HG03442 (cell line): ENCODE results near the gene FRYL.
A peak's percentile ranks its signal among the peaks of the same experiment; 100 is the strongest.
"Not testable (repeated sequence)": the region's sequence is repeated elsewhere in the genome, so short reads cannot be mapped to it uniquely, and the experiment has no call there.

Source experiments
- ATAC-seq: cut with Tn5 transposase; IDR thresholded peaks from one replicate; pipeline ENCODE4 v1.9.1; 2021; ENCODE audit warnings: mild to moderate bottlenecking, moderate library complexity; ENCODE audit not compliant: unreplicated experiment

FRYL gene

DNA sequence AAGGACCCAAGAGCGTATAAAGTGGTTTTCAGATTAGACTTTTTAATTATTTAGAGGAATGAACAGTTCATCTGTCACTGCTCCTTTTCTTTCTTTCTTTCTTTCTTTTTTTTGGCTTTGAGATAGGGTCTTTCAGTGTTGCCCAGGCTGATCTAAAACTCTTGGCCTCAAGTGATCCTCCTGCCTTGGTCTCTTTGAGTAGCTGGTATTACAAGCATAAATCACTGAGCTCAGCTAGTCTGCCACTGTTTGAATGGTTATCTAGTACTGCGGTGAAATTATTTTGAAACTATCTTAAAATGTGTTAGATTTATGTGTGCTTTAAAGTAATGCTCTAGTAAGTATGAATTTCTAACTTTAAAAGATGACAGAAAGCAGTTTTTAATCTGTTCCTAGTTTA, 6.5 kb upstream of the FRYL start:
- no peak for ATAC-seq

DNA sequence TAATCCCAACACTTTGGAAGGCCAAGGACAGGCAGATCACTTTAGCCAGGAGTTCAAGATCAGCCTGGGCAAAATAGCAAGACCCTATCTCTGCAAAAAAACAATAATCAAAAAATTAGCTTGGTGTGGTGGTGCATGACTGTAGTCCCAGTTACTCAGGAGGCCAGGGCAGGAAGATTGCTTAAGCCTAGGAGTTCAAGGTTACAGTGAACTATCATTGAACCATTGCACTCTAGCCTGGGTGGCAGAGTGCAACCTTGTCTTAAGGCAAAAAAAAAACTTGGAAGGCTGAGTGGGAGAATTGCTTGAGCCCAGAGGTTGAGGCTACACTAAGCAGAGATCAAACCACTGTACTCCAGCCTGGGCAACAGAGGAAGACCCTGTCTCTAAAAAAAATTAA, 5.2 kb upstream of the FRYL start:
- ATAC-seq: no peak

DNA sequence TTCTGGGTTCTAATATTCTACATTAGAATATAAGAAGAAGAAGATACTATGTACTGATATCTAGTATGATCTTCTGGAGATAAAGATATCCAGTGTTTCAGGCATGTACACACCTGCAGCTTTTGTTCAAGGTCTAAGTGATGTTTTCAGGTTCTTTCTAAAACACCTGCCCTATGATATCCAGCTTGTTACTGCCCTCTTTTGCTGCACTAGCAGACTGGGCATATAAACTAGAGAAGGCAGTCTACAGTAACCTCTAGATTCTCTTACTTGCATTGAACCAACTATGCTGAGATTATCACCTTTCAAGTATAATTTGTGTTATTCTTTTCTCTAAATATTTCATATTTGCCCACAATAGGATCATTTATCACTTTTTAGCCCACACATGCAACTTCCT, 1.9 kb upstream of the FRYL start:
- ATAC-seq: no peak

- ATAC-seq: no peak
These were observed 761 bp upstream of the FRYL start for GRCh38 chr4:48780865-48781214.

DNA sequence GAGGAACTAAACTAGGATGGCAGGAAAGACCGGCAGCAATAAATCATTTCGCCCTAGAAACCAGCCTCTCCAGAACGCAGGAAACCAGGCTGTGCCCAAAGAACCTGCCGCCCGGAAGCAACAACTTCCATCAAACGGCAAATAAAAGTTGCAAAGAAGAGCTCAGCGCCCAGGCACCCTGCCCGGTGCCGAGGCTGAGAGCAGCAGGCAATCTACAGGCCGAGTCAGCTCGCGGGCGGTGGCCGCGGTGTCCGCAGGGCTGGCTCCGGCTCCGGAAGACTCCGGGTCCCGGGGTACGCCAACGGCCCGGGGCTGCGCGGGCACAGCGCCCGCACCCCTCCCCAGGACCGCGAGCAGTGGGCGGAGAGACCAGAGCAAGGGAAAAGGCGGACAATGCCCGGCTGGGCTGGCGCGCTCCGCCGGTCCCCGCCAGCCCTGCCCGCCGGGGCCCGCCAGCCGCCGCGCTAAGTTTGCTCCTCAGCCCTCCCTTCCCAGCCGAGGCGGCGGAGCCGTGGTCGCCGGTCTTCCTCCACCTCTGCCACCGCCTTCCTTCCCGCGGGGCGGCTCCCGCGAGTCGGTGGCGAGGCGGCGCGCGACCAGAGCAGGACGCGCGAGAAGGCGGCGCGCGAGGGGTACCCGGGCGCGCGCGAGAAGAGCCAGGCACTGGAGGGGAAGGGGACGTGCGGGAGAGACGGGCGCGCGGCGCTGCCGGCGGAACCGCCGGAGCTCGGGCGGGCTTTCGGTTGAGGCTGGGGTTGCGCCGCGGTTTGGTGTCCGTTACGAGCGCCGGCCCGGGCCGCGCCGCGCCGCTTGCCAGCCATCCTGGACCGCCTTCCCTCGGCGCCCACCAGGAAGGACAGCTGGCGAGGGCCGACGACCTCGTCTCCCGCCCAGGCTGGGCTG, 733 bp downstream of the FRYL start:
- peak; percentile 31 for ATAC-seq

DNA sequence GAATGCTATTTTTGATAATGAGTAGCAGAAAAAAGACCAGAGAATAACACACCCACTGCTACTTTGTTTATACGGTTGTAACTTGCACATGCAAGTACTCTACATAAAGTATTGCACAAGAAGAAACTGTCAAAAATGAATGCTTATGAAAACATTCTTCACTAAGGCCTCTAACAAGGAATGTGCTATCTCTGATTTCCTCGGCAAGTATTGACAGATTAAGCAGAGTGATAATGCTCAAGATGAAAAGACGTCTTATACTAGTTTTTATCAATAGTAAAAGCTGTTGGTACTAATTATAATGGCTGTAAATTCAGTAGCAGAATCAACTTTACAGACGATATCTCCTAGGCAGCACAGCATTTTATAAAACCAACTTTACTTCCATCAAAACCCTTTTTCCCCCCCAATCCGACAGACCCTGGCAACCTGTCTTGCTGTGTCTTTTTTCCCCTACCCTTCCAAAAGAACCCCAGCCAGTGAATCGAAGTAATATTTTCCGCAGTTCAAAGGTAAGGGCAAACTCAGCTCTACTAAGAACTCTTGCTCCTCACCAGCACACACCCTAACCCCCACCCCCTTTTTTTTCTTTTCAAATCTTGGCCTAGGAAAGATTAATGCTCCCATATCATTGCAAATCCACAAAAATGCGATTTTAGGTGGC, 1.5 kb downstream of the FRYL start:
- ATAC-seq: no peak

- ATAC-seq: no peak
These were observed 2.3 kb downstream of the FRYL start for GRCh38 chr4:48777739-48778138.

- no peak for ATAC-seq
These were observed 5.0 kb downstream of the FRYL start for GRCh38 chr4:48774760-48775710.

DNA sequence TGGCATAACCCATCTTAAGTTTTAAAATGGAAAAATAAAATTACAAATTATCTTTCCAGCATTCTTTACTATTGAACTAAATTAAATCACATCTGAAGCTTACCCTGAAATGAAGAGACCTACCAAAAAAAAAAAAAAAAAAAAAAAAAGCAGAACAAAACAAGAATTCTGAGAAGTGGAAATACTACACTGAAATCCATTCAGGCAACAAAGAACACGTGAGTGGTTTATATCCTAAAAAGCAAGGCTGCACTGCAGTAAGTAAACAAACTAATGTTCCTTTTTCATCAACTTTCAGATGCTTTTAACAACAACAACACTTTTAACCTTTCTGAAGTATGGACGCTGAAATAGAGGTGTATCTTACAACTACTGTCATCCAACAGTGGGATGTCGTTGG, 7.5 kb downstream of the FRYL start:
- no peak for ATAC-seq

- no peak for ATAC-seq
These were observed 12.8 kb downstream of the FRYL start for GRCh38 chr4:48767055-48767929.

- no peak for ATAC-seq
These were observed 13.8 kb downstream of the FRYL start for GRCh38 chr4:48766131-48766792.

DNA sequence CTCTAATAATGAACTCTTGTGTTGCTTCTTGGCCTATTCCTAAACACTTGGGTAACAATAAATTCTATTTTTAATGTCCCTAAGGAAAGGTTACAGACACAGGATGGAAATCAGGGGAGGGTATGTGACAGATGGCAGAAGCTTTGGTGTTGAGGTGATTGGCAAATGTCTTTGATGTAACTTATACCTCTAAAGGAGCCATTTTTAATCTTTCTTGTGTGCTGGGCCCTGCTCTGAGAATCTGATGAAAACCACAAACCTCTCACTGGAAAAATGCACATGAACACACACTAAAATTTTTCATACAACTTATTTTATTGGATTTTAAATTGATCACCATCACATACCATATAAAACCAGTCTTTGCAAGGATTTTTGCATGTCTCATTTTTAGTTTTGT, 17.7 kb downstream of the FRYL start:
- no peak for ATAC-seq

GRCh38 chr4:48761286-48761685, 18.8 kb downstream of the FRYL start:
- no peak for ATAC-seq

DNA sequence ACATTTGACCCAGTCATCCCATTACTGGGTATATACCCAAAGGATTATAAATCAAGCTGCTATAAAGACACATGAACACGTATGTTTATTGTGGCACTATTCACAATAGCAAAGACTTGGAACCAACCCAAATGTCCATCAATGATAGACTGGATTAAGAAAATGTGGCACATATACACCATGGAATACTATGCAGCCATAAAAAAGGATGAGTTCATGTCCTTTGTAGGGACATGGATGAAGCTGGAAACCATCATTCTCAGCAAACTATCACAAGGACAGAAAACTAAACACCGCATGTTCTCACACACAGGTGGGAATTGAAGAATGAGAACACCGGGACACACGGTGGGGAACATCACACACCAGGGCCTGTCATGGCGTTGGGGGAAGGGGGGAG, 21.4 kb downstream of the FRYL start:
- not testable (repeated sequence) for ATAC-seq

DNA sequence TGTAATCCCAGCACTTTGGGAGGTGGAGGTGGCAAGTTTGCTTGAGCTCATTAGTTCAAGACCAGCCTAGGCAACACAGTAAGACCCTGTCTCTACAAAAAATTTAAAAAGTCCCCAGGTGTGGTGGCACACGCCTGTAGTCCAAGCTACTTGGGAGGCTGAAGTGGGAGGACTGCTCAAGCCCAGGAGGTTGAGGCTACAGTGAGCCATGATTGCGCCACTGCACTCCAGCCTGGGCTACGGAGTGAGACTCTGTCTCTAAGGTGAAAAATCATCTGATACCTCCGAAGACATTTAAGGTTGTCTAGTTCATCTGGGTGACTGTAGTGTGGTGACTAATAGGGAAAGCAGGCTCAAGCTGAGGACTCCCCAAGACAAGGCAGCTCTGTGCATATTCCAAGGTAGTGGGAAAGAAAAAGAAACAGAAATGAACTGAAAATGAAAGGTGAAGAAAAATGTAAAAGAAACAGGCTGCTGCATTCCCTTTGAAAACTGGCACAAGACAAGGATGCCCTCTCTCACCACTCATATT, 23.3 kb downstream of the FRYL start:
- no peak for ATAC-seq

DNA sequence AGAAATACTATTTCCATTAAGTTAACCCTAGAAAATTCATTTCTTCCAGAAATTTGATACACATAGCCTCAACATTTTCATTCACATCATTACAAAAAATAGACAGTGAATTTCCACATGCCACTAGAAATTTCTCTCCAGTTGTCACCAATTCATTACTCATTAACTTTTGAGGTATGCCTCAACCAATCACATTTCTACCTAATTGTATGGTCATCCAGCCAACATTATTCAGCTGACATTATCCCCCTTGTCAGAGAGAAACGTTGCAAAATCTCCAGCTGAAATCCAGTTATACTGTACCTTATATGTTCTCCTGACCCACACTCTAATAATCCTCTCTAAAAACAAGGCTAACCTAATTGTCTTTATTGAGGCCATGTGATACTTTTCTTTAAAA, 24.8 kb downstream of the FRYL start:
- no peak for ATAC-seq

GRCh38 chr4:48753159-48753558, 26.9 kb downstream of the FRYL start:
- ATAC-seq: no peak

DNA sequence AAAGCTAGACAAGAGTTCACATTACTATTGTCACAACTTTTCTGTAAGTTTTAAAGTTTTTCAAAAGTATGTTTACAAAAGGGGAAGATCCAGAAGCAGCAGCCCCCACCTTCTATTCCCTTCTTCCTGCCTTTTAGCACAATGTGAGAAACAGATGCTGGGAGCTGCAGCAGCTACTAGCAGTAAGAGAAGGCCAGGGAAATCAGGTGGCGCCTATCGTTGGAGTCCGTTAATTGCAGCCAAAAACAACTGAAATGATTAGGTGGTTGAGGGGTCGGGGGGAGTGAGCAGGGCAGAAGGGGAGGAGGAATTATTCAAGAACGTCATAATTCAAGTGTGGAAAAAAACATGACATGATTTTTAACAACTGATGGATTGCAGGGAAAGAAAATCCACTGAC, 27.4 kb downstream of the FRYL start:
- no peak for ATAC-seq

GRCh38 chr4:48752246-48752645, 27.8 kb downstream of the FRYL start:
- ATAC-seq: no peak
